GM23338 (cell line): Measurements from ENCODE around the gene ARFGAP2.

Experiments
- CTCF ChIP-seq, 2 experiments: fragments of 200-600 bp in 1 of 2; sonication (generic) in 1 of 2; conservative IDR thresholded peaks; 2 replicates each; pipeline versions ENCODE4 v1.5.1 to v1.6.1; 2016 to 2017; ENCODE audit warnings: antibody characterized with exemption in 2 of 2, low read depth in 2 of 2, mild to moderate bottlenecking in 2 of 2, moderate library complexity in 1 of 2
- TF ChIP-seq, protein P1 (sequence below): fragments of 250-450 bp; sonication (Bioruptor Pico); IDR thresholded peaks from 2 replicates; pipeline ENCODE4 v1.5.0; 2020; ENCODE audit warnings: mild to moderate bottlenecking, moderate library complexity

DNA sequence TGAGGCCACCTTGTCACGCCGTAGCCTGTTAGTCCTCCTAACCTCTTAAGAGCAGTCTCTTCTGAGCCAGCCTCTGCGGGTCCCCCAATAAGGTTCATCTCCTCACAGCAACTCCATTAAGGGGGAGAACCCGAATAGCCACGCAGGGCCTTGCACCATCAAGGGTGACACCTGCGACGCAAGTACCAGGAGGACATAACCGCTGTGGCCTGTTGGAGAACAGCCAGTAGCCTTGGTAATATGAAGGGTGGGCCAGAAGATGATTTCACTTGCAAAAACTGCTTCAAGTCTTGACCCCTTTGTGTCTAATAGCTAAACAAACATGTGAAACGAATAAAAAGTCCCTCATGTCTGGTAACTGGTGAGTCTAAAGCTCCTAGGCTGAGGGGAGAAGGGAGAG is 14.8 kb downstream of the ARFGAP2 start:
- TF ChIP-seq CTCF (conservative IDR thresholded peaks at IDR 0.05; ENCODE audit: low read depth in 2 of 2), result no peak
- TF ChIP-seq, protein P1, sequence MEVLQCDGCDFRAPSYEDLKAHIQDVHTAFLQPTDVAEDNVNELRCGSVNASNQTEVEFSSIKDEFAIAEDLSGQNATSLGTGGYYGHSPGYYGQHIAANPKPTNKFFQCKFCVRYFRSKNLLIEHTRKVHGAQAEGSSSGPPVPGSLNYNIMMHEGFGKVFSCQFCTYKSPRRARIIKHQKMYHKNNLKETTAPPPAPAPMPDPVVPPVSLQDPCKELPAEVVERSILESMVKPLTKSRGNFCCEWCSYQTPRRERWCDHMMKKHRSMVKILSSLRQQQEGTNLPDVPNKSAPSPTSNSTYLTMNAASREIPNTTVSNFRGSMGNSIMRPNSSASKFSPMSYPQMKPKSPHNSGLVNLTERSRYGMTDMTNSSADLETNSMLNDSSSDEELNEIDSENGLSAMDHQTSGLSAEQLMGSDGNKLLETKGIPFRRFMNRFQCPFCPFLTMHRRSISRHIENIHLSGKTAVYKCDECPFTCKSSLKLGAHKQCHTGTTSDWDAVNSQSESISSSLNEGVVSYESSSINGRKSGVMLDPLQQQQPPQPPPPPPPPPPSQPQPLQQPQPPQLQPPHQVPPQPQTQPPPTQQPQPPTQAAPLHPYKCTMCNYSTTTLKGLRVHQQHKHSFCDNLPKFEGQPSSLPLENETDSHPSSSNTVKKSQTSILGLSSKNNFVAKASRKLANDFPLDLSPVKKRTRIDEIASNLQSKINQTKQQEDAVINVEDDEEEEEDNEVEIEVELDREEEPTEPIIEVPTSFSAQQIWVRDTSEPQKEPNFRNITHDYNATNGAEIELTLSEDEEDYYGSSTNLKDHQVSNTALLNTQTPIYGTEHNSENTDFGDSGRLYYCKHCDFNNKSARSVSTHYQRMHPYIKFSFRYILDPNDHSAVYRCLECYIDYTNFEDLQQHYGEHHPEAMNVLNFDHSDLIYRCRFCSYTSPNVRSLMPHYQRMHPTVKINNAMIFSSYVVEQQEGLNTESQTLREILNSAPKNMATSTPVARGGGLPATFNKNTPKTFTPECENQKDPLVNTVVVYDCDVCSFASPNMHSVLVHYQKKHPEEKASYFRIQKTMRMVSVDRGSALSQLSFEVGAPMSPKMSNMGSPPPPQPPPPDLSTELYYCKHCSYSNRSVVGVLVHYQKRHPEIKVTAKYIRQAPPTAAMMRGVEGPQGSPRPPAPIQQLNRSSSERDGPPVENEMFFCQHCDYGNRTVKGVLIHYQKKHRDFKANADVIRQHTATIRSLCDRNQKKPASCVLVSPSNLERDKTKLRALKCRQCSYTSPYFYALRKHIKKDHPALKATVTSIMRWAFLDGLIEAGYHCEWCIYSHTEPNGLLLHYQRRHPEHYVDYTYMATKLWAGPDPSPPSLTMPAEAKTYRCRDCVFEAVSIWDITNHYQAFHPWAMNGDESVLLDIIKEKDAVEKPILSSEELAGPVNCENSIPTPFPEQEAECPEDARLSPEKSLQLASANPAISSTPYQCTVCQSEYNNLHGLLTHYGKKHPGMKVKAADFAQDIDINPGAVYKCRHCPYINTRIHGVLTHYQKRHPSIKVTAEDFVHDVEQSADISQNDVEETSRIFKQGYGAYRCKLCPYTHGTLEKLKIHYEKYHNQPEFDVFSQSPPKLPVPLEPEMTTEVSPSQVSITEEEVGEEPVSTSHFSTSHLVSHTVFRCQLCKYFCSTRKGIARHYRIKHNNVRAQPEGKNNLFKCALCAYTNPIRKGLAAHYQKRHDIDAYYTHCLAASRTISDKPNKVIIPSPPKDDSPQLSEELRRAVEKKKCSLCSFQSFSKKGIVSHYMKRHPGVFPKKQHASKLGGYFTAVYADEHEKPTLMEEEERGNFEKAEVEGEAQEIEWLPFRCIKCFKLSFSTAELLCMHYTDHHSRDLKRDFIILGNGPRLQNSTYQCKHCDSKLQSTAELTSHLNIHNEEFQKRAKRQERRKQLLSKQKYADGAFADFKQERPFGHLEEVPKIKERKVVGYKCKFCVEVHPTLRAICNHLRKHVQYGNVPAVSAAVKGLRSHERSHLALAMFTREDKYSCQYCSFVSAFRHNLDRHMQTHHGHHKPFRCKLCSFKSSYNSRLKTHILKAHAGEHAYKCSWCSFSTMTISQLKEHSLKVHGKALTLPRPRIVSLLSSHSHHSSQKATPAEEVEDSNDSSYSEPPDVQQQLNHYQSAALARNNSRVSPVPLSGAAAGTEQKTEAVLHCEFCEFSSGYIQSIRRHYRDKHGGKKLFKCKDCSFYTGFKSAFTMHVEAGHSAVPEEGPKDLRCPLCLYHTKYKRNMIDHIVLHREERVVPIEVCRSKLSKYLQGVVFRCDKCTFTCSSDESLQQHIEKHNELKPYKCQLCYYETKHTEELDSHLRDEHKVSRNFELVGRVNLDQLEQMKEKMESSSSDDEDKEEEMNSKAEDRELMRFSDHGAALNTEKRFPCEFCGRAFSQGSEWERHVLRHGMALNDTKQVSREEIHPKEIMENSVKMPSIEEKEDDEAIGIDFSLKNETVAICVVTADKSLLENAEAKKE (CRISPR knock-in tag), result no peak
